Stimulated activated naive CD8-positive, alpha-beta T cell treated with anti-CD3 and anti-CD28 coated beads, Interleukin-15, amount 100 ng/mL, for 72 hours (primary cell): ENCODE measurements around the gene ODC1.

Experiments
- ATAC-seq: fragments of 150-1000 bp; cut with Tn5 transposase; 2 replicates; pipeline ENCODE4 v1.10.0; 2021; ENCODE audit warnings: mild to moderate bottlenecking, moderate library complexity
- DNase-seq, 2 donors: peaks; one replicate each; pipeline ENCODE4 v3.0.0; 2021 to 2022
- H3K27ac Mint-ChIP-seq, 2 donors: one replicate each; pipeline ENCODE4 v1.8.0; 2022; ENCODE audit warnings: mild to moderate bottlenecking in 2 of 2, mixed read lengths in 2 of 2, moderate library complexity in 2 of 2
- H3K27me3 Mint-ChIP-seq: one replicate; pipeline ENCODE4 v1.8.0; 2022; ENCODE audit warnings: mixed read lengths
- H3K4me1 Mint-ChIP-seq: one replicate; pipeline ENCODE4 v1.8.0; 2022; ENCODE audit warnings: mild to moderate bottlenecking, mixed read lengths
- H3K4me3 Mint-ChIP-seq, 2 donors: one replicate each; pipeline ENCODE4 v1.8.0; 2022; ENCODE audit warnings: mild to moderate bottlenecking in 2 of 2, mixed read lengths in 2 of 2, moderate library complexity in 1 of 2
- H3K9me3 Mint-ChIP-seq, 2 donors: one replicate each; pipeline ENCODE4 v1.8.0; 2022; ENCODE audit warnings: mixed read lengths in 2 of 2

The ODC1 gene

GRCh38 chr2:10424051-10424450, 24.1 kb downstream of the ODC1 start:
- DNase-seq = no peak
- H3K27me3 Mint-ChIP-seq = no peaks in the 10 kb centered on the region
- no peak overlapping the region for H3K27ac Mint-ChIP-seq
- no peak overlapping the region for H3K4me3 Mint-ChIP-seq
- H3K4me1 Mint-ChIP-seq = no peaks in the 10 kb centered on the region
- H3K9me3 Mint-ChIP-seq = no peaks in the 10 kb centered on the region
- ATAC-seq = no peak

GRCh38 chr2:10423400-10423774, 24.7 kb downstream of the ODC1 start:
- no peak for DNase-seq
- Mint-ChIP-seq H3K4me3 (no peak overlapping the region), H3K9me3 (no peaks in the 10 kb centered on the region)

GRCh38 chr2:10422732-10423399, 25.3 kb downstream of the ODC1 start:
- H3K9me3 Mint-ChIP-seq = no peaks in the 10 kb centered on the region
- H3K4me3 Mint-ChIP-seq = no peak overlapping the region
- peaks cover 10% of the 10 kb centered on the region for H3K4me1 Mint-ChIP-seq
- no peaks in the 10 kb centered on the region for H3K27me3 Mint-ChIP-seq
- ATAC-seq = peak; percentile 14
- no peak for DNase-seq
- H3K27ac Mint-ChIP-seq = no peak overlapping the region

More at GRCh38 chr2:10423400-10423774, 24.7 kb downstream of the ODC1 start:
- peaks cover 4% of the 10 kb centered on the region for H3K4me1 Mint-ChIP-seq
- H3K27ac Mint-ChIP-seq = no peak overlapping the region
- no peaks in the 10 kb centered on the region for H3K27me3 Mint-ChIP-seq
- ATAC-seq = no peak

- no peak overlapping the region for H3K27ac Mint-ChIP-seq
- ATAC-seq (no peak), DNase-seq (no peak)
- no peaks in the 10 kb centered on the region for H3K27me3 Mint-ChIP-seq
- no peaks in the 10 kb centered on the region for H3K9me3 Mint-ChIP-seq
- peaks cover 16% of the 10 kb centered on the region for H3K4me1 Mint-ChIP-seq
- H3K4me3 Mint-ChIP-seq = no peak overlapping the region
These were observed 25.9 kb downstream of the ODC1 start for GRCh38 chr2:10422251-10422650.

- ATAC-seq = no peak
- Mint-ChIP-seq H3K27ac (no peak overlapping the region), H3K9me3 (no peaks in the 10 kb centered on the region), H3K4me3 (no peak overlapping the region), H3K27me3 (no peaks in the 10 kb centered on the region), H3K4me1 (peaks cover 29% of the 10 kb centered on the region)
- no peak for DNase-seq
These were observed 28.4 kb downstream of the ODC1 start for GRCh38 chr2:10419553-10420257.

- Mint-ChIP-seq H3K9me3 (no peaks in the 10 kb centered on the region), H3K4me1 (peaks cover 43% of the 10 kb centered on the region), H3K27me3 (no peaks in the 10 kb centered on the region), H3K4me3 (no peak overlapping the region), H3K27ac (no peak overlapping the region)
- DNase-seq (no peak), ATAC-seq (no peak)
These were observed 30.4 kb downstream of the ODC1 start for GRCh38 chr2:10417551-10418335.

GRCh38 chr2:10415640-10416039, 32.5 kb downstream of the ODC1 start:
- ATAC-seq = no peak
- Mint-ChIP-seq H3K4me3 (no peak overlapping the region), H3K9me3 (no peaks in the 10 kb centered on the region), H3K27me3 (no peaks in the 10 kb centered on the region), H3K4me1 (peaks cover 51% of the 10 kb centered on the region), H3K27ac (no peak overlapping the region)
- DNase-seq = no peak

GRCh38 chr2:10415048-10415447, 33.1 kb downstream of the ODC1 start:
- H3K27me3 Mint-ChIP-seq = no peaks in the 10 kb centered on the region
- ATAC-seq (no peak), DNase-seq (no peak)
- H3K4me1 Mint-ChIP-seq = peaks cover 57% of the 10 kb centered on the region
- peak overlapping the region in 1 of 2 donors; percentile 21 for H3K27ac Mint-ChIP-seq
- H3K9me3 Mint-ChIP-seq = no peaks in the 10 kb centered on the region
- no peak overlapping the region for H3K4me3 Mint-ChIP-seq

- DNase-seq (no peak), ATAC-seq (no peak)
- Mint-ChIP-seq H3K27ac (no peak overlapping the region), H3K9me3 (no peaks in the 10 kb centered on the region), H3K4me1 (peaks cover 61% of the 10 kb centered on the region), H3K4me3 (no peak overlapping the region), H3K27me3 (no peaks in the 10 kb centered on the region)
These were observed 33.5 kb downstream of the ODC1 start for GRCh38 chr2:10414591-10414990.

GRCh38 chr2:10413991-10414451, 34.1 kb downstream of the ODC1 start:
- no peak for DNase-seq
- H3K27ac Mint-ChIP-seq = no peak overlapping the region
- H3K4me3 Mint-ChIP-seq = no peak overlapping the region
- H3K9me3 Mint-ChIP-seq = no peaks in the 10 kb centered on the region
- H3K4me1 Mint-ChIP-seq = peaks cover 67% of the 10 kb centered on the region
- no peaks in the 10 kb centered on the region for H3K27me3 Mint-ChIP-seq
- no peak for ATAC-seq

- ATAC-seq = no peak
- peak overlapping the region in 1 of 2 donors; percentile 34 for H3K27ac Mint-ChIP-seq
These were observed 34.6 kb downstream of the ODC1 start for GRCh38 chr2:10413503-10413902.

GRCh38 chr2:10412380-10412779, 35.7 kb downstream of the ODC1 start:
- Mint-ChIP-seq H3K27ac (peak overlapping the region in 1 of 2 donors; percentile 71), H3K9me3 (no peaks in the 10 kb centered on the region), H3K4me1 (peaks cover 69% of the 10 kb centered on the region), H3K4me3 (no peak overlapping the region), H3K27me3 (no peaks in the 10 kb centered on the region)
- ATAC-seq = no peak
- peak in 1 of 2 donors; percentile 39 for DNase-seq

More at GRCh38 chr2:10413503-10413902, 34.6 kb downstream of the ODC1 start:
- no peak for DNase-seq
- no peak overlapping the region for H3K4me3 Mint-ChIP-seq
- no peaks in the 10 kb centered on the region for H3K9me3 Mint-ChIP-seq
- peaks cover 69% of the 10 kb centered on the region for H3K4me1 Mint-ChIP-seq
- H3K27me3 Mint-ChIP-seq = no peaks in the 10 kb centered on the region

- Mint-ChIP-seq H3K27me3 (no peaks in the 10 kb centered on the region), H3K4me1 (peaks cover 69% of the 10 kb centered on the region), H3K9me3 (no peaks in the 10 kb centered on the region), H3K4me3 (no peak overlapping the region), H3K27ac (no peak overlapping the region)
- DNase-seq (no peak), ATAC-seq (no peak)
These were observed 36.6 kb downstream of the ODC1 start for GRCh38 chr2:10411557-10411956.

GRCh38 chr2:10410823-10411437, 37.2 kb downstream of the ODC1 start:
- DNase-seq = no peak
- no peak overlapping the region for H3K27ac Mint-ChIP-seq
- peaks cover 74% of the 10 kb centered on the region for H3K4me1 Mint-ChIP-seq

GRCh38 chr2:10410001-10410822, 37.9 kb downstream of the ODC1 start:
- no peak for ATAC-seq
- Mint-ChIP-seq H3K4me1 (peaks cover 76% of the 10 kb centered on the region), H3K4me3 (no peak overlapping the region), H3K27me3 (no peaks in the 10 kb centered on the region), H3K27ac (no peak overlapping the region), H3K9me3 (no peaks in the 10 kb centered on the region)
- no peak for DNase-seq

More at GRCh38 chr2:10410823-10411437, 37.2 kb downstream of the ODC1 start:
- H3K9me3 Mint-ChIP-seq = no peaks in the 10 kb centered on the region
- H3K27me3 Mint-ChIP-seq = no peaks in the 10 kb centered on the region
- no peak overlapping the region for H3K4me3 Mint-ChIP-seq
- no peak for ATAC-seq
